ENCODE data around the gene KRIT1.

KRIT1 gene

GRCh38 chr7:92150450-92151017 lies 95.2 kb downstream of the KRIT1 start:
- peak; percentile 56 for DNase-seq

- DNase-seq, result no peak
Observed at GRCh38 chr7:92149736-92150239, 95.9 kb downstream of the KRIT1 start.

Measured in NCI-H2171 treated with DMSO at 0.1 percent for 48 hours (cell line).